ENCODE results near the gene CLEC1A.

The CLEC1A gene

GRCh38 chr12:10101042-10101579 is 2.3 kb upstream of the CLEC1A start:
- DNase-seq (ENCODE audit: low spot score): no peak

GRCh38 chr12:10097521-10097920 is 1.3 kb downstream of the CLEC1A start:
- DNase-seq (ENCODE audit: low spot score): no peak

GRCh38 chr12:10095971-10096370 is 2.8 kb downstream of the CLEC1A start:
- DNase-seq (ENCODE audit: low spot score): no peak

DNA sequence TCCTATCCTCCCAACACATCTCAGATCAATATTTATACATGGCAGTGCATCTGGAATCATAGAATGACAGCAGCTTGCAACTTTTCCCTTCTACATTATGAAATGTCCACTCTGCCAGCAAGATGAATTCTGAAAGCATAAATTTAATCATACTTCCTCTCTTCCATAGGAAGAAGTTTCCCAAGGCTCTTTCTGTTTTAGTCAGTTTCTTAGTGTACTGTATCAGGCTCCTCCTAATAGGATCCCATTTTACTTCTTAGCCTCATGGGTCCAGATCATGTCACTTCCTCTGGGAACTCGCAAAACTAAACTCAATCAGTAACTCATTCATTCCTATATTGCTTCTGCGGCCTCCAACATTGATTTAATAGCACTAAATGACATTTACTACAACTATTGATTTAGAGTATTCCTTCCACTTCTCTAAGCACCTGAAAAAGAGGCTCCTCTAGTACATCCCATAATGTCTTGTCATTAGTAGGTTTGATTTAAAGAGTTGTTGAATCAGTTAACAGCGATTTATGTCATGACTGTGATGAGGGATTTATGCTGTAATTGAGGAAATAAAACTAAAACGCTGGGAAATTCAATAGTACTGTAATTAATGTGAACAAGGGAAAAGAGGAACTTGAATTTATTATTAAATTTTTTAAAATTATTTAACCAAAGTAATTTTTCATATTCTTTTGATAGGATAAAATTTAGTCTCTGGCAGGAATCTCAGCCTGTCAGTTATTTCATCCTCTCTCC is 4.0 kb downstream of the CLEC1A start:
- DNase-seq (ENCODE audit: low spot score): no peak

DNA sequence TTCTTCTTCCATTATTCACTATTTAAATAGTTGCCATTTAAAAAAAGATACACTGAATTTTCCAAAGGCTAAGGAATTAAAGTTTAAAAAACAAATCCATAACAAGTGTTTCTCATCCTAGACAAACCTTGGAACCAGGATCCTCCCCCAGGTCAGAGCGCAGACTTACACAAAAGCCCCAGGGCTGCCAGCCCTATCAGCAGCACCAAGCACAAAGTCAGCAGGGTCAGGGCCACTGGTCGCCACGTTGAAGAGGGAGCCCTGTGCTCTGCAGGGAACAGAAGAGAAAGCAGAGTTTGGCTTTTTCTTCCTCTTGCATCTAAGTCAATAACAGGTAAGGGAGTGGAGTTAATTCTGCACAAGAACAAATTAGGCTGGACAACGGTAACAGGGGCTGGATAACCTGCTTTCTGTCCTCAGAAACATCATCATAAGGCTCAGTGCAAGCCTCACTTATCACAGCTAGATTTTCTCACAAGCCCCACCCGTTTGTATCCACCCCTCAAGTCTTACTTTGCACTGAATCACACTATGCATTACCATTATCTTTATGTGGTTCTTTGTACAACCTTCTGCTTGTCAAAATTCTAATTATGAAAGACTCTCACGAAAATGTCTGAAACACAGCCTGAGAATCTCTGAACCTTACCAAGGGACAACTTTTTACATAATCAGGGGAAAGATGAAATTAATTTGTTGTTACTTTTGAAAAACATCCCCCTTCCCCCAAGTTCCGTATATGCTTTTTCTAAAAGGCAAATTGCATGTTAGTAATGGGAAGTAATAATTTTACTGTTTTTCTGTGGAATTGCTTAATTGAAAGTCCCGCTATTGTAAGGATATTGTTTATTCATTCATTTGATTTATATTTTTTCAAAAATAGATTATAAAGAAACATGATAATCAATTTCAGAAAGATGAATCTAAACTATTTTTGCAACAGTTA is 9.6 kb downstream of the CLEC1A start:
- no peak for DNase-seq (ENCODE audit: low spot score)

DNA sequence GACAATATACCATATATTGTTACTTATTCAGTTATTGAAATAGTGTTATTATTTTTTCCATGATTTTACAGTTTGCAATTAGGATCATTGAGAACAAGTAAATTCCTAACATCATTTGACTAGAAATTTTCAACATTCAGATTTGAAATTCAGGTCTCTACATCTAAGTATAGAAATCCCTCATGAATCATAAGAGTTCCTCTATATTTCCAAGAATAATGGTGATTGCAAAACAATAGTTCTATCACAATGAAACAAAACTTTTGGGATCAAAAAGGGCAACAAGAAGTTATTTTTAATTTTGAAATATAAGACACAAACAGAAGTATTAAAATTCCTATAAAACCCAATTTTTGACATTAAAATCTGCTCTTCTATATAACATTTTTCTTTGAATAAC is 10.8 kb downstream of the CLEC1A start:
- DNase-seq (ENCODE audit: low spot score): no peak

GRCh38 chr12:10086387-10086786 is 12.4 kb downstream of the CLEC1A start:
- no peak for DNase-seq (ENCODE audit: low spot score)

- DNase-seq (ENCODE audit: low spot score): no peak
Observed at GRCh38 chr12:10084733-10085132, 14.1 kb downstream of the CLEC1A start.

DNA sequence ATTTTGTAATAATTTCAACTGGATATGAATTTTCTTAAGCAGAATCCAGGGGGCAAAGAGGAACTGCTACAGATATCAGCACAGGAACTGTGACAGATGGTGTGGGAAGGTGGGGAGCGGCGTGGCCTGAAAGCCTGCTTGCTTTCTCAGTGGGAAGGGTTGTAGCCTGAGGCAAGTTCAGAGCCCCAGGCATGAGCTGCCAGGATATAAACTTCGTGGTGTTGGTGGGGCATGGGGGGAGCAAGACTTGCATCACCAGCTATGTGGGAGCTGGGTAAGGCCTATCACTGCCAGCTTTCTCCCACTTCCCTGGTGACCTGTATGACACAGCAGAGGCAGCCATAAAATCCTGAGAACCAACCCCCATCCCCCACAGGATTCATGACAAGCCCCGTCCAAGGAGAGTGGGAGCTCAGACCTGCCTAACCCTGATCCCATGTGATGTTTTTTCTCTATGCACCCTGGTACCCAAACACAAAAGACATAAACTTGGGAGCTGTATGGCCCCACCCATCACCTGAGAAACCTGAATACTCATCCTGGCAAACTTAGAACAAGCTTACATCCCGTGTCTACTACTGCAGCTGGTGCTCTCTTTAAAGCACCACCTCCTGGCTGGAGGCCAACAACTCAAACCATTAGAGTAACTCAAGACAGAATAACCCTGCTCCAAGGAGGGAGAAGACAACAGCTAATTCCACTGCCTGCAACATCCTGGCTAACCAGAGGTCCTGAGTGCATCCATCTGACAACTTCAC is 16.5 kb downstream of the CLEC1A start:
- no peak for DNase-seq (ENCODE audit: low spot score)

DNA sequence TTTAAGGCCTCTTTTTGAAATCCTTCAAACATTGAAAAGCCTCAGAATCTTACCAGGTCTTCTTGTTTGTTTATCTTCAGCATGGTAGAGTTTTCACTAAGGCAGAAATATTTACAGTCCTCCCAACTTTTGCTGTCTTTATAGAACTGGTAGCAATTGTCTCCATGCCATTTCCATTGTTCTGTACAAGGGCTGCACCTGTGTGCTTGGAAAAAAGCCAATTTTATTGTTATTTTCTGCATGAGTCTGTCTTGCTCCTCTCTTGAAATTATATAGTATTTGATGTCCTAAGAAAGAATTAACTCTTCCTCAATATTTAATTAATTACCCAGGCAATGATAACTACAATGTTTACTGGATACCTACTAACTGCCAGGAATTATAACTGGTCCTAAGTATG is 23.3 kb downstream of the CLEC1A start:
- no peak for DNase-seq (ENCODE audit: low spot score)

- DNase-seq (ENCODE audit: low spot score): no peak
Observed at GRCh38 chr12:10073261-10073660, 25.5 kb downstream of the CLEC1A start.

DNA sequence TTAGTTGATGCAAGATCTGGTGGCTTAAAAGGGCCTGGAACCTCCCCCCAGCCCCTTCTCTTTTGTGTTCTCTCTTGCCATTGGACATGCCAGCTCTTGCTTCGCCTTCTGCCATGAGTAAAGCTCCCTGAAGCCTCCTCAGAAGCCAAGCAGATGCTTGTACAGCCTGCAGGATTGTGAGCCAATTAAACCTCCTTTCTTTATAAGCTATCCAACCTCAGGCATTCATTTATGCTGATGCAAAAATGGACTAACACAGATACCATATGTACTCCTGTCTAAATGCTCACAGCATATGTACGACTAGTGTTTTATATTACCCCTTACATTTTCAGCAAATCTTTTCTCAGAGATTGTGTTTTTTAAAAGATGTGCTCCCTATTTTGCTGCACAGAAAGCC is 26.7 kb downstream of the CLEC1A start:
- DNase-seq (ENCODE audit: low spot score): no peak

DNA sequence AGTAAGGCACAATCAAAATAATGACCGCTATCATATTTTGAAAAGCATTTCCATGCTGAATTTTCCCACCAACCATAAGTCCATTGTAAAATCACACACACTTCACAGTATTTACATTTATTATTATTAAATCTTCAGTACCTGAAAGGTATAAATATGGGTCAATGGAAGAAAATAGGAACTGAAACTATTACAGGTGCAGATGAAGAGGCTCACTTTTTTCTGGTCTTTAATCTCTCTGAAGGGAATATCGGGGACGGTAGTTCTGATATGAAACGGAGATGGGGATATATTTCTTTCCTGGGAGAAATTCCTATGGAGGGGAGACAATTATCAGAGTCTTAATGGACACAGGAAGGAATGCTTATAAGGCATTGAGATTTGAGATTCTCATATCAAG is 28.4 kb downstream of the CLEC1A start:
- no peak for DNase-seq (ENCODE audit: low spot score)

DNA sequence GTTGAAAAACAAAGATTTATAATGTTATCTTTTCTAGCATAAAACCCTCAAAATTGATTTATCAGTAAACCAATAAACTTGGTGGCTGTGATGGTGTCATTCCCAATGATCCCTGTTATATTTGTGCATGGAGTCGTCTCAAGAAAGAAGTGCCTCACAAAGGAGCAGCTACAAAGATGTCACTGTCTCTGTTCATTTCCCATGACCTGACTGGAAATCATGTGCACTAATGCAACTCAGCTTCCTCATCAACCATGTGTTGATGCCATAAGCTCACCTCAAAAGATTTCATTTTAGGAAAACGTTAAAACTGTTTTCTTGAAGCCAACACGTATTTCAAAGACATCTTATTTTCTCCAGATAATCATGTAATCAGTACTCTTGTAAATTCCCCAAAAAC is 28.8 kb downstream of the CLEC1A start:
- no peak for DNase-seq (ENCODE audit: low spot score)

DNA sequence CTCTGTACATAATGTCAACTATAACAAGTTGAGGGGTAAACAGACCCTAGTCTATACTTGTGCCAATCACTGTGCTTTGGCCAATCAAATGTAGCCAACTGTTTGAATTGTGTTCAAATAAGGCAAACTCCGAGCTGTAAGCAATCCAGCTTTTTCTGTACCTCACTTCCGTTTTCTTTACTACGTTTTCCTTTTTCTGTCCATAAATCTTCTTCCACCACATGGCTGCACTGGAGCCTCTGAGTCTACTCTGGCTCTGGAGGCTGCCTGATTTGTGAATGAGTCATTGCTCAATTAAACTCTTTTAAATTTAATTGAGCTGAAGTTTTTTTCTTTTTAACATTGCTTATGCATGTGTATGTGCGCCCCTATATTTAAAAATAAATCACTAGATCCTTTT is 29.7 kb downstream of the CLEC1A start:
- no peak for DNase-seq (ENCODE audit: low spot score)

GRCh38 chr12:10068644-10069043 is 30.1 kb downstream of the CLEC1A start:
- no peak for DNase-seq (ENCODE audit: low spot score)

DNA sequence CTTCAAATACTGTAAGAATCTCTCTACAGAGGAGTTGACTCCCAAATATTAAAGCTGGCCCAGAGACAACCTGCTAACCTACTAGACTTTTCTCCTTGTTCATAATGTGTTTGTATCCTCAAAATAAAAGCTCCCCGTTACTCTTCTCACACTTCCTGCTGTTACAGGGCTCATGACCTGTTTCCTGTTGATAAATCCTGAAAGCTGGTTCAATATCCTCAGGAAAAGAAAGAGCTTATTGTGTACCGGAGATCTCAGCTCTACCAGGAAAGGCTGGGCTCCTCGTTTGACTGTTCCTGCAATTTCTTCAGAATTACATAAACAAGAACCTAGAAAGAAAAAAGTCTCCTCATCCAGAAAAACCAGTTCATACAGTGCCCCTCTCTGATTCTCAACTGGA is 30.8 kb downstream of the CLEC1A start:
- no peak for DNase-seq (ENCODE audit: low spot score)

DNA sequence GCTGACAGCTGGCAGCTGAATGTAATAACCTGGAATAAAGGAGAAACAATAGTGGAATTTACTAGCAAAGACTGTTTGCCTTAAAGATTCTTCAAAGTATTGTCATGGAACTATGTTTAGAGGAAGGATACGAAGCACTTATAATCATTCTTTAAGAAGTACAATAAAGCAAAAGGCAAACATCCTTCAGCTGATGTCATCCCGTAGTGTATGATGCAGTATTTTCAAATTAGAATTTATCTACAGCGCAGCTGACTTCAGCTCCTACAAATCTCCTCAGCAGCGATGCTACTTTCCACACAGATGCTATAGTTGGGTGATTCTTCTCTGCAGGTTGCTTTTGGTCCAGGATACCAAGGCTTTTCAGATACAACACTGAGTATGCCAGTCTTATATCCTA is 31.5 kb downstream of the CLEC1A start:
- DNase-seq (ENCODE audit: low spot score): no peak

- DNase-seq (ENCODE audit: low spot score): no peak
Observed at GRCh38 chr12:10065241-10065640, 33.5 kb downstream of the CLEC1A start.

GRCh38 chr12:10058387-10058786 is 40.4 kb downstream of the CLEC1A start:
- no peak for DNase-seq (ENCODE audit: low spot score)

DNA sequence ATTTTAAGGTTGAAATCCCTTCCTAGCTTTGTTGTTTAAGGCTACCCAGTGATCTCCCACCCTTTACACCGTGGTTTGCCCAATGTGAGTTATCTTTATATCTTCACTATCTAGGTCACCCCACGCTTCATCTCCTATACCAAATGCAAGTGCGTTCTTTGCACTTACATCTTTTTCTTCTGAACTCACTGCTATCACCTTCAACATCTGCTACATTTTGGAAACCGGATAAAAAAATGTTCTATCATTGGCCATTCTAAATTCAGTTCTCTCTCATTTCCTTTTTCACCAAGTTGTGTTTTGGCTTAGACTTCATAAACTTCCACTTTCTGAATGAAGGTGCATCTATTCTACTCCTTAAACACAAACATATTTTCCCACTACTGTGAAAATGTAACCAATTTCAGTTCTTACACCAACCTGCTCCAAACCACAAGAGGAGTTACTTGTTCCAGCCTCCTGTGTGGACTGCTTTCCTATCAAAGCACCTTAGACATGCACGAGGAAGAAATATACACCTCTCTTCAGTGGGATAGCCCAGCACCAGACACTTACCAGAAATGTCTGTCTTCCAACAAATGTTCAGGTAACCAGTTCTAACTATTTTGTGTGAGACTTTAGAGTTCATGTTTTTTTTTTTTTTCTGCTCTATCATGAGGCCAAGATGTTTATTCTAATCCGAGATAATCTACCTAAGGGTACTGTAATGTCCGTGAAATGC is 46.4 kb downstream of the CLEC1A start:
- DNase-seq (ENCODE audit: low spot score): no peak

- no peak for DNase-seq (ENCODE audit: low spot score)
Observed at GRCh38 chr12:10048526-10048925, 50.3 kb downstream of the CLEC1A start.
